ENCODE measurements around the gene LPP.

GRCh38 chr3:188782613-188783124 is 628.7 kb downstream of the LPP start:
- TF ChIP-seq CTCF (IDR thresholded peaks at IDR 0.05): no peak
- no peak for TF ChIP-seq EP300 (IDR thresholded peaks at IDR 0.05)
- no peak for TF ChIP-seq POLR2AphosphoS5 (IDR thresholded peaks at IDR 0.05)
